ENCODE measurements around the gene ITGAL. TPM values are rescaled to one million over a fixed set of nuclear protein-coding genes. Genes with fewer than 3 reads are reported as not detected.

Gene ITGAL
- total RNA-seq, 1 donor from 2014 or later = 292 TPM

GRCh38 chr16:30526823-30527634, 54.5 kb downstream of the ITGAL start:
- H3K4me3 Mint-ChIP-seq (ENCODE audit: low read depth) = peak overlapping the region; percentile 84
- H3K9me3 Mint-ChIP-seq = no peaks in the 10 kb centered on the region
- intact Hi-C loops (cut with micrococcal nuclease) = loop anchor here (1.0 to 5.0 kb wide), 7 partner anchors 8 to 155 kb away; partner anchors contain the start of genes DCTPP1, FBRS, ITGAL and MYL11
- peak; percentile 94 for DNase-seq (ENCODE audit: low spot score)
- no peaks in the 10 kb centered on the region for H3K27me3 Mint-ChIP-seq (ENCODE audit: low read depth)
- H3K27ac Mint-ChIP-seq = peak overlapping the region; percentile 67
- H3K4me1 Mint-ChIP-seq (ENCODE audit: low read depth) = peaks cover 23% of the 10 kb centered on the region
- peaks cover 14% of the 10 kb centered on the region for H3K36me3 Mint-ChIP-seq (ENCODE audit: low read depth)

- Mint-ChIP-seq H3K9me3 (no peaks in the 10 kb centered on the region), H3K27ac (peak overlapping the region; percentile 67), H3K4me1 (ENCODE audit: low read depth) (peaks cover 20% of the 10 kb centered on the region), H3K27me3 (ENCODE audit: low read depth) (no peaks in the 10 kb centered on the region), H3K4me3 (ENCODE audit: low read depth) (peak overlapping the region; percentile 84), H3K36me3 (ENCODE audit: low read depth) (peaks cover 11% of the 10 kb centered on the region)
- intact Hi-C loops (cut with micrococcal nuclease) = loop anchor here (1.0 to 5.0 kb wide), 7 partner anchors 8 to 155 kb away; partner anchors contain the start of genes DCTPP1, FBRS, ITGAL and MYL11
- no peak for DNase-seq (ENCODE audit: low spot score)
These were observed 55.2 kb downstream of the ITGAL start for GRCh38 chr16:30527635-30528178.

- peak overlapping the region; percentile 30 for H3K4me3 Mint-ChIP-seq (ENCODE audit: low read depth)
These were observed 56.4 kb downstream of the ITGAL start for GRCh38 chr16:30528799-30529457.

GRCh38 chr16:30530163-30531037, 57.9 kb downstream of the ITGAL start:
- DNase-seq (ENCODE audit: low spot score) = no peak
- Mint-ChIP-seq H3K9me3 (no peaks in the 10 kb centered on the region), H3K36me3 (ENCODE audit: low read depth) (peaks cover 20% of the 10 kb centered on the region), H3K27me3 (ENCODE audit: low read depth) (no peaks in the 10 kb centered on the region), H3K27ac (peak overlapping the region; percentile 22), H3K4me3 (ENCODE audit: low read depth) (no peak overlapping the region), H3K4me1 (ENCODE audit: low read depth) (peaks cover 27% of the 10 kb centered on the region)
- intact Hi-C loops (cut with micrococcal nuclease) = no loop called here

More at GRCh38 chr16:30528799-30529457, 56.4 kb downstream of the ITGAL start:
- H3K36me3 Mint-ChIP-seq (ENCODE audit: low read depth) = peaks cover 14% of the 10 kb centered on the region
- DNase-seq (ENCODE audit: low spot score) = no peak
- H3K4me1 Mint-ChIP-seq (ENCODE audit: low read depth) = peaks cover 24% of the 10 kb centered on the region
- no peaks in the 10 kb centered on the region for H3K27me3 Mint-ChIP-seq (ENCODE audit: low read depth)
- H3K9me3 Mint-ChIP-seq = no peaks in the 10 kb centered on the region
- no peak overlapping the region for H3K27ac Mint-ChIP-seq
- intact Hi-C loops (cut with micrococcal nuclease) = loop anchor here (5.0 kb wide), 3 partner anchors 82 to 157 kb away; partner anchors contain the start of genes DCTPP1, MYL11, SEPHS2 and TBC1D10B

- Mint-ChIP-seq H3K4me1 (ENCODE audit: low read depth) (peaks cover 33% of the 10 kb centered on the region), H3K9me3 (no peaks in the 10 kb centered on the region), H3K27ac (peak overlapping the region; percentile 81)
These were observed 60.0 kb downstream of the ITGAL start for GRCh38 chr16:30532285-30533145.

DNA sequence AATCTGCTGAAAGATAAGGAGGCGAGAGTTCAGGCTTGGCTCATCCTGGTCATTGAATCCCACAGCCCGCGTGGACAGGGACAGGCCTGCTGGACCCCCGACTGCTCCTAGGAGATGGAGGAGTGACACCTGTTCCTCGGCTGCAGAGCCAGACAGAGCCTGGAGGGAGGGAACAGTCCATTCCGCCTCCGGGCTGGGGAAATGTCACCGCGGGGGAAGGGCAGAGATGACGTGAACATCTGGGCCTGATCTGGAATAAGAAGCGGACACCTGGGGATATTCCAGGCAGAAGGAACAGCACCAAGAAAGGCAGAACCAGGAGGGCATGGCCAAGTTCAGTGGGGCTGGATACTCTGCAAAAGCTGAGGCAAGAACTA, 60.6 kb downstream of the ITGAL start:
- Mint-ChIP-seq H3K27me3 (ENCODE audit: low read depth) (no peaks in the 10 kb centered on the region), H3K9me3 (no peaks in the 10 kb centered on the region), H3K4me1 (ENCODE audit: low read depth) (peaks cover 31% of the 10 kb centered on the region), H3K4me3 (ENCODE audit: low read depth) (peak overlapping the region; percentile 81), H3K27ac (peak overlapping the region; percentile 81), H3K36me3 (ENCODE audit: low read depth) (peaks cover 41% of the 10 kb centered on the region)
- intact Hi-C loops (cut with micrococcal nuclease) = no loop called here
- no peak for DNase-seq (ENCODE audit: low spot score)

More at GRCh38 chr16:30532285-30533145, 60.0 kb downstream of the ITGAL start:
- no peak for DNase-seq (ENCODE audit: low spot score)
- intact Hi-C loops (cut with micrococcal nuclease) = no loop called here
- H3K36me3 Mint-ChIP-seq (ENCODE audit: low read depth) = peaks cover 34% of the 10 kb centered on the region
- H3K27me3 Mint-ChIP-seq (ENCODE audit: low read depth) = no peaks in the 10 kb centered on the region
- H3K4me3 Mint-ChIP-seq (ENCODE audit: low read depth) = peak overlapping the region; percentile 81

- no peak for DNase-seq (ENCODE audit: low spot score)
- Mint-ChIP-seq H3K27ac (peak overlapping the region; percentile 92), H3K4me1 (ENCODE audit: low read depth) (peaks cover 27% of the 10 kb centered on the region), H3K4me3 (ENCODE audit: low read depth) (peak overlapping the region; percentile 99), H3K36me3 (ENCODE audit: low read depth) (peaks cover 42% of the 10 kb centered on the region), H3K9me3 (no peaks in the 10 kb centered on the region), H3K27me3 (ENCODE audit: low read depth) (no peaks in the 10 kb centered on the region)
- intact Hi-C loops (cut with micrococcal nuclease) = loop anchor here (2.0 kb wide), 1 partner anchor 65 kb away; no protein-coding TSS in a partner anchor
These were observed 61.3 kb downstream of the ITGAL start for GRCh38 chr16:30533748-30534367.

GRCh38 chr16:30534368-30535105, 62.0 kb downstream of the ITGAL start, which contains the start of gene ZNF747:
TSS of gene ZNF747 (minus strand) at chr16:30534858. CDS start at chr16:30534679, 179 bp downstream.
- DNase-seq (ENCODE audit: low spot score) = peak; percentile 86
- intact Hi-C loops (cut with micrococcal nuclease) = loop anchor here (1.0 to 5.0 kb wide), 6 partner anchors 7 to 93 kb away; partner anchors contain the start of genes ZNF764 and ZNF785
- H3K27me3 Mint-ChIP-seq (ENCODE audit: low read depth) = no peaks in the 10 kb centered on the region
- peaks cover 42% of the 10 kb centered on the region for H3K36me3 Mint-ChIP-seq (ENCODE audit: low read depth)
- H3K4me3 Mint-ChIP-seq (ENCODE audit: low read depth) = peak within 1 kb of the TSS; percentile 99
- H3K9me3 Mint-ChIP-seq = no peaks in the 10 kb centered on the region
- H3K27ac Mint-ChIP-seq = peak within 1 kb of the TSS; percentile 100
- H3K4me1 Mint-ChIP-seq (ENCODE audit: low read depth) = peaks cover 27% of the 10 kb centered on the region

GRCh38 chr16:30535106-30535776, 62.7 kb downstream of the ITGAL start:
- no peaks in the 10 kb centered on the region for H3K27me3 Mint-ChIP-seq (ENCODE audit: low read depth)
- peak overlapping the region; percentile 100 for H3K27ac Mint-ChIP-seq
- H3K9me3 Mint-ChIP-seq = no peaks in the 10 kb centered on the region
- H3K4me3 Mint-ChIP-seq (ENCODE audit: low read depth) = peak overlapping the region; percentile 99
- intact Hi-C loops (cut with micrococcal nuclease) = loop anchor here (1.0 to 5.0 kb wide), 6 partner anchors 8 to 92 kb away; partner anchors contain the start of genes ZNF764 and ZNF785
- H3K36me3 Mint-ChIP-seq (ENCODE audit: low read depth) = peaks cover 42% of the 10 kb centered on the region
- no peak for DNase-seq (ENCODE audit: low spot score)
- H3K4me1 Mint-ChIP-seq (ENCODE audit: low read depth) = peaks cover 23% of the 10 kb centered on the region

GRCh38 chr16:30535777-30536190, 63.2 kb downstream of the ITGAL start:
- Mint-ChIP-seq H3K4me3 (ENCODE audit: low read depth) (peak overlapping the region; percentile 99), H3K27ac (peak overlapping the region; percentile 100), H3K9me3 (no peaks in the 10 kb centered on the region), H3K36me3 (ENCODE audit: low read depth) (peaks cover 42% of the 10 kb centered on the region), H3K27me3 (ENCODE audit: low read depth) (no peaks in the 10 kb centered on the region), H3K4me1 (ENCODE audit: low read depth) (peaks cover 21% of the 10 kb centered on the region)
- peak; percentile 62 for DNase-seq (ENCODE audit: low spot score)
- intact Hi-C loops (cut with micrococcal nuclease) = loop anchor here (1.0 to 5.0 kb wide), 6 partner anchors 8 to 92 kb away; partner anchors contain the start of genes ZNF764 and ZNF785
